ENCODE measurements around the gene KRTAP10-12. TPM values are rescaled to one million over a fixed set of nuclear protein-coding genes. Genes with fewer than 3 reads are reported as not detected.
A peak's percentile ranks its signal among the peaks of the same experiment; 100 is the strongest.

KRTAP10-12 gene
- total RNA-seq, 3 donors from 2014 or later, result not detected

GRCh38 chr21:44722731-44723130 is 25.8 kb downstream of the KRTAP10-12 start:
- no peaks in the 10 kb centered on the region for H3K36me3 ChIP-seq
- H3K4me3 ChIP-seq, result no peak overlapping the region
- intact Hi-C loops (cut with DNase I; ENCODE audit: low total_unique reads), result no loop called here
- H3K9me3 ChIP-seq, result no peaks in the 10 kb centered on the region
- TF ChIP-seq POLR2A (IDR thresholded peaks at IDR 0.05) (no peak), POLR2AphosphoS5 (IDR thresholded peaks at IDR 0.05) (no peak)
- H3K4me1 ChIP-seq, result no peaks in the 10 kb centered on the region
- no peak overlapping the region for H3K27ac ChIP-seq
- peaks cover 4 to 55% of the 10 kb centered on the region in 2 donors for H3K27me3 ChIP-seq
- no peak for DNase-seq (ENCODE audit: low spot score in 2 of 2)

- TF ChIP-seq POLR2AphosphoS5 (IDR thresholded peaks at IDR 0.05) (no peak), CTCF (IDR thresholded peaks at IDR 0.05) (no peak), POLR2A (IDR thresholded peaks at IDR 0.05) (no peak)
- Histone ChIP-seq H3K36me3 (no peaks in the 10 kb centered on the region), H3K27me3 (peaks cover 4 to 55% of the 10 kb centered on the region in 2 donors), H3K4me1 (no peaks in the 10 kb centered on the region), H3K27ac (no peak overlapping the region), H3K9me3 (no peaks in the 10 kb centered on the region), H3K4me3 (peak overlapping the region in 1 of 3 donors; percentile 35)
- intact Hi-C loops (cut with DNase I; ENCODE audit: low total_unique reads), result no loop called here
- no peak for DNase-seq (ENCODE audit: low spot score in 2 of 2)
Measured at GRCh38 chr21:44723177-44724131, 26.5 kb downstream of the KRTAP10-12 start.

GRCh38 chr21:44724196-44724595 is 27.2 kb downstream of the KRTAP10-12 start:
- no peak for DNase-seq (ENCODE audit: low spot score in 2 of 2)
- H3K27me3 ChIP-seq, result peaks cover 4 to 58% of the 10 kb centered on the region in 2 donors
- no peaks in the 10 kb centered on the region for H3K36me3 ChIP-seq

GRCh38 chr21:44724926-44725325 is 28.0 kb downstream of the KRTAP10-12 start:
- no peaks in the 10 kb centered on the region for H3K4me1 ChIP-seq
- intact Hi-C loops (cut with DNase I; ENCODE audit: low total_unique reads), result no loop called here
- DNase-seq (ENCODE audit: low spot score in 2 of 2), result no peak
- H3K27ac ChIP-seq, result no peak overlapping the region
- TF ChIP-seq POLR2A (IDR thresholded peaks at IDR 0.05), result no peak
- no peak for TF ChIP-seq CTCF (IDR thresholded peaks at IDR 0.05)
- no peak for TF ChIP-seq POLR2AphosphoS5 (IDR thresholded peaks at IDR 0.05)
- H3K9me3 ChIP-seq, result no peaks in the 10 kb centered on the region
- H3K4me3 ChIP-seq, result no peak overlapping the region
- peaks cover 4 to 62% of the 10 kb centered on the region in 2 donors for H3K27me3 ChIP-seq
- H3K36me3 ChIP-seq, result no peaks in the 10 kb centered on the region

More at GRCh38 chr21:44724196-44724595, 27.2 kb downstream of the KRTAP10-12 start:
- Histone ChIP-seq H3K4me1 (no peaks in the 10 kb centered on the region), H3K9me3 (no peaks in the 10 kb centered on the region), H3K4me3 (no peak overlapping the region), H3K27ac (no peak overlapping the region)
- intact Hi-C loops (cut with DNase I; ENCODE audit: low total_unique reads), result no loop called here
- TF ChIP-seq POLR2A (IDR thresholded peaks at IDR 0.05), result no peak
- TF ChIP-seq CTCF (IDR thresholded peaks at IDR 0.05), result no peak
- no peak for TF ChIP-seq POLR2AphosphoS5 (IDR thresholded peaks at IDR 0.05)

- Histone ChIP-seq H3K27ac (no peak overlapping the region), H3K36me3 (no peaks in the 10 kb centered on the region), H3K4me3 (no peak overlapping the region), H3K4me1 (no peaks in the 10 kb centered on the region), H3K27me3 (peaks cover 4 to 67% of the 10 kb centered on the region in 2 donors), H3K9me3 (no peaks in the 10 kb centered on the region)
- TF ChIP-seq POLR2AphosphoS5 (IDR thresholded peaks at IDR 0.05) (no peak), CTCF (IDR thresholded peaks at IDR 0.05) (no peak)
- DNase-seq (ENCODE audit: low spot score in 2 of 2), result no peak
- intact Hi-C loops (cut with DNase I; ENCODE audit: low total_unique reads), result no loop called here
Measured at GRCh38 chr21:44726826-44727225, 29.9 kb downstream of the KRTAP10-12 start.

Data from breast epithelium (tissue), 4 donors.